Measurements from ENCODE around the gene FIBCD1.

FIBCD1 gene

GRCh38 chr9:130977811-130978221, 38.8 kb upstream of the FIBCD1 start:
- DNase-seq (ENCODE audit: extremely low read depth, insufficient read length) = no peak
- no peaks in the 10 kb centered on the region for H3K36me3 ChIP-seq (ENCODE audit: control insufficient read depth, insufficient read depth, low read length)
- H3K4me3 ChIP-seq (replicated peaks; ENCODE audit: low read depth, low read length) = no peak overlapping the region
- TF ChIP-seq CTCF (IDR thresholded peaks at IDR 0.05; ENCODE audit: insufficient read depth, low read length, poor library complexity, severe bottlenecking) = no peak
- no peaks in the 10 kb centered on the region; the same call in none of the 2 replicates for H3K27me3 ChIP-seq (replicated peaks; ENCODE audit: control insufficient read depth, insufficient read depth, low read length)

- TF ChIP-seq CTCF (IDR thresholded peaks at IDR 0.05; ENCODE audit: insufficient read depth, low read length, poor library complexity, severe bottlenecking) = no peak
- H3K4me3 ChIP-seq (replicated peaks; ENCODE audit: low read depth, low read length) = no peak overlapping the region
- no peak for DNase-seq (ENCODE audit: extremely low read depth, insufficient read length)
- H3K36me3 ChIP-seq (ENCODE audit: control insufficient read depth, insufficient read depth, low read length) = no peaks in the 10 kb centered on the region
- H3K27me3 ChIP-seq (replicated peaks; ENCODE audit: control insufficient read depth, insufficient read depth, low read length) = no peaks in the 10 kb centered on the region; the same call in none of the 2 replicates
These were observed 37.1 kb upstream of the FIBCD1 start for GRCh38 chr9:130975932-130976841.

DNA sequence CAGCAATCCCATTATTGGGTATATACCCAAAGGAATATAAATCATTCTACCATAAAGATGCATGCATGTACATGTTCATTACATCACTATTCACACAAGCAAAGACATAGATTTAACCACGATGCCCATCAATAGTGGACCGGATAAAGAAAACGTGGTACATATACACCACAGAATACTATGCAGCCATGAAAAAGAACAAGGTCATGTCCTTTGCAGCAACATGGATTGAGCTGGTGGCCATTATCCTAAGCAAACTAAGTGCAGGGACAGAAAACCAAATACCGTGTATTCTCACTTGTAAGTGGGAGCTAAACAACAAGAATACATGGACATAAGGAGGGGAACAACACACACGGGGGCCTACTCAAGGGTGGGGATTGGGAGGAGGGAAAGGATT, 36.1 kb upstream of the FIBCD1 start:
- H3K4me3 ChIP-seq (replicated peaks; ENCODE audit: low read depth, low read length) = no peak overlapping the region
- no peaks in the 10 kb centered on the region; the same call in none of the 2 replicates for H3K27me3 ChIP-seq (replicated peaks; ENCODE audit: control insufficient read depth, insufficient read depth, low read length)
- no peak for TF ChIP-seq CTCF (IDR thresholded peaks at IDR 0.05; ENCODE audit: insufficient read depth, low read length, poor library complexity, severe bottlenecking)
- H3K36me3 ChIP-seq (ENCODE audit: control insufficient read depth, insufficient read depth, low read length) = no peaks in the 10 kb centered on the region
- no peak for DNase-seq (ENCODE audit: extremely low read depth, insufficient read length)

- Histone ChIP-seq H3K36me3 (ENCODE audit: control insufficient read depth, insufficient read depth, low read length) (no peaks in the 10 kb centered on the region), H3K27me3 (replicated peaks; ENCODE audit: control insufficient read depth, insufficient read depth, low read length) (no peaks in the 10 kb centered on the region; the same call in none of the 2 replicates), H3K4me3 (replicated peaks; ENCODE audit: low read depth, low read length) (no peak overlapping the region)
- no peak for TF ChIP-seq CTCF (IDR thresholded peaks at IDR 0.05; ENCODE audit: insufficient read depth, low read length, poor library complexity, severe bottlenecking)
- DNase-seq (ENCODE audit: extremely low read depth, insufficient read length) = no peak
These were observed 35.6 kb upstream of the FIBCD1 start for GRCh38 chr9:130974697-130975096.

- TF ChIP-seq CTCF (IDR thresholded peaks at IDR 0.05; ENCODE audit: insufficient read depth, low read length, poor library complexity, severe bottlenecking) = no peak
- Histone ChIP-seq H3K4me3 (replicated peaks; ENCODE audit: low read depth, low read length) (no peak overlapping the region), H3K27me3 (replicated peaks; ENCODE audit: control insufficient read depth, insufficient read depth, low read length) (no peaks in the 10 kb centered on the region; the same call in 1 of the 2 replicates), H3K36me3 (ENCODE audit: control insufficient read depth, insufficient read depth, low read length) (no peaks in the 10 kb centered on the region)
- no peak for DNase-seq (ENCODE audit: extremely low read depth, insufficient read length)
These were observed 34.7 kb upstream of the FIBCD1 start for GRCh38 chr9:130973686-130974281.

Data from GM06990 (cell line).